Hair follicular keratinocyte (primary cell): Measurements from ENCODE around the gene PHF1. TPM values are rescaled to one million over a fixed set of nuclear protein-coding genes. Genes with fewer than 3 reads are reported as not detected.

Experiments
- total RNA-seq: library from RNA; depleted of rRNA; stranded (reverse); fragments of >200 nt; gene quantifications from 2 replicates; pipeline ENCODE4 v1.2.3, GENCODE V29; 2015

Gene PHF1
- total RNA-seq: 20.3 and 27.3 TPM in 2 replicates

DNA sequence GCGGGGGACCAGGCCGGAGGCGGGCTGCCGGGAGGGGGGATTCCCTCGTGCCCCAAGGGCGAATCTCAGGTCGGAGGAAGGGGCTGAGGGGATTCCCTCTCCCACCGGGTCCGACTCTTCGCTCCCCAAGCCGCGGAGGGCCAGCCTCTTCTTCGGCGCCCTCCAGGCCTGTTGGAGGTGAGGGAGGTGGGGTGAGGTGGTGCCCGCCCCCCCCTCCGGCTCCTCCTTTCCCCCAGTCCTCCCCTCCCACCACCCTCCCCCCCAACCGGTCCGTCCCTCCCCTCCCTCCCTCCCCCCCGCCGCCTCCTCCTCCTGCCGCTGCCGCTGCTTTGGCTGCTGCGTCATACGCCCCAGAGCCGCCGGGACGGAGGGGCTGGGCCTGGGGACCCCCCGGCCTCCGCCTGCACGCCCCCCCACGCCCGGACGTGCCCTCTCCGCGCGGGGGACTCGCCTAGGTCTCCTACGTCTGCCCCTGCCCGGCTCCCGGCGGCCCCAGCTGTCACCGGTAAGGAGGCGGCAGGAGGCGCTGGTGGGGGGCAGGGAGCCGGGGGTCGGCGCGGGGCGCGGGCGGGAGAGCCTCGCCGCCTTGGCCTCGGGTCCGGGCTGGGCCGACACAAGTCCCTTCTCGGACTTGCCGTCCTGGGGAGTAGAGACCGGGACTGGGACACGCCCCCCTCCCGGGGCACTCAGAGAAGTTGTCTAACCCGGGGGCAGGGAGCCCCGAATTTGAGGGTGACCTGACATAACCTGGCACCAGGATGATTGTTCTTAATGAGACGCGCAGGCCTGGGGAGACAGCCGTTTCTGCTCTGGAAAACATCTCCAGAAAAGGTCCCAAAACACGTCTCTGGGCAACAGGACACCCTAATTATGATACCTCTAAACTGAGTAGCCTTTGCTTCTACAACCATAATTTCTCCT is at the start of gene PHF1:
TSS of gene PHF1 (plus strand) at position 304 of the 921 bp plus-strand sequence. CDS start 1,250 bp downstream, outside the sequence.

GRCh38 chr6:33391278-33391921 is 19.4 kb upstream of the PHF1 start, which contains the start of gene KIFC1:
Gene KIFC1 (plus strand): TSS chr6:33391823. CDS start chr6:33391986, 163 bp downstream.

DNA sequence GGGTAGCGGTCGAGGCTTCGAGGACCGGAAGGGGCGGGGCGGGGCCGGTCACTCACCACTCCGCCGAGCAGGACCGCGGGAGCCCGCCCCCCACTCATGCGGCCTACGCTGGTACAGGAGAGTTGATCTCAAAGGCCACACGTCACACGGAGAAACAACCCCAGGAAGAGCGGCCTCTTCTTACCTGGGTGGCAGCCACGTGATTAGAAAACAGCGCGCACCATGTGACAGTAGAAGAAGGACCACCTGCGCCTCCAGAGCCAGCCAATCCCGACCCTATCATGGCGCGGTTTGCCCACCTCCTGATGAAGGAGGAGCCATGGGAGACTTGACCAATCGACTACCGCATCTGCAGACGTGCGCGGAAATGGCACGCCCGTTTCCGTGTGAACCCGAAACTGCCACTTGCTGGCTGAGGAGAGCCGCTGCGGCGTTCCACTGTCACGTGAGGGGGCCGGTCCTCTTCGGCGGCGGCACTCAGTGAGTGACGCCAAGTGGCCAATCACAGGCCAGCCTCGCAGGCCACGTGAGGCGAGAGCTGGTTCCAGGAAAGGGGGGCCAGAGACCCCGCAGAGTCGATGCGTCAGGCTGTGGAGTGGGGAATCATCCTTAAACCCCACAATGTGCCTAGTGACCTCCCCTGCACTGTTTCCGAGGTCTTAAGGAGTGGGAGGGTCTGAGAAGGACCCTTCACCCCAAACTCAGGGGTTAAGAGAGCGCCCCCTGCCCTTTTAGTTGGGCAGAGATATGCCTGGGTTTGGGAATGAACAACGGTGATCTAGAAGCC is 7.3 kb downstream of the PHF1 start, which contains the start of gene CUTA:
TSS of gene CUTA (minus strand) at position 205 of the 787 bp plus-strand sequence. CDS start at position 98, 107 bp downstream.

DNA sequence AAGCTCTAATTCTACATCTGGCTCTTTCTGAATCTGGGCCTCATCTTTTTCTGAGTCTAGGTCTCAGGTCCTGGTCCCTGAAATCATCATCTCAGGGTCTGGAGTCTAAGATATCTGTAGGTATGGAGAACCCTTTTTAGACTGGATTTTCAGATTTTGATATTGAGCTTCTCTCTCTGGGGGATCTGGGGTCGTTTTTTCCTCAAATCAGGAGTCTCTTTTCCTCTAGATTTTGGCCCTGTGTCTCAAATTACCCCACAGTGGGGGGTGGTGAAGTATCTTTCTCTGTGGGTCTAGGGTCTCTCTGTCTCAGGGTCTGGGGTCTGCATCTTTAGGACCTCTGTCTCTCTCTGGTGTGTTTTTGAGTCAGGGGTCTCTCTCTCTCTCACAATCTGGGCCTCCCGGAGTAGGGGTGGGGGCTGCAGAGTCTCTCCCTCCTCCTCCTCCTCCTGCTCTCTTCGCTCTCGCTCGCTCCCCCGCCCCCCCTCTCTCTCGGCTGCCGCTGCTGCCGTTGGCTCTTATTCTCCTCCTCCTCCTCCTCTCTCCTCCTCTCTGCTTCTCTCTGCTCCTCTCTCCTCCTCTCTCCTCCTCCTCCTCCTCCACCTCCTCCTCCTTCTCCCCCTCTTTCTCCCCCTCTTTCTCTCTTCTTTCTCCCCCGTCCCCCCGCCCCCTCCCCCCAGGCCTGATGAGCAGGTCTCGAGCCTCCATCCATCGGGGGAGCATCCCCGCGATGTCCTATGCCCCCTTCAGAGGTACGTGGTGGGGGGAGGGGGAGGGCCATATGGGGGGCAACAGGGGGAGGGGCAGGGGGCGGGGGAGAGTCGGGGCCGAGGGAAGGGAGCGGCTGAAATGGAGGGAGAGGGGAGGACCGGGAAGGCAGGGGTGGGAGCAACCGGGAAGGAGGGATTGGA is 9.0 kb downstream of the PHF1 start, which contains the start of gene SYNGAP1:
TSS of gene SYNGAP1 (plus strand) at position 486 of the 911 bp plus-strand sequence. CDS start at position 686, 200 bp downstream.

GRCh38 chr6:33454009-33454946 is 43.5 kb downstream of the PHF1 start, which contains the start of gene ZBTB9:
Gene ZBTB9 (plus strand): TSS chr6:33454576. CDS start chr6:33455101, 525 bp downstream.

Other genes starting within 250 kb of the PHF1 start
- gene COL11A2, start 218.5 kb upstream of the PHF1 start, total RNA-seq: 0.08 TPM in 1 of 2 replicates, not detected in the other
- gene RXRB, start 210.3 kb upstream of the PHF1 start, total RNA-seq: 13.4 and 15.6 TPM in 2 replicates
- gene SLC39A7, start 210.1 kb upstream of the PHF1 start, total RNA-seq: 77.1 and 112 TPM in 2 replicates
- gene HSD17B8, start 206.4 kb upstream of the PHF1 start, total RNA-seq: 27.4 and 46.2 TPM in 2 replicates
- gene RING1, start 202.5 kb upstream of the PHF1 start, total RNA-seq: 13.2 and 16.2 TPM in 2 replicates
- gene VPS52, start 139.1 kb upstream of the PHF1 start, total RNA-seq: 26.3 and 40.4 TPM in 2 replicates
- 4,695 and 5,841 TPM in 2 replicates for gene RPS18, start 138.9 kb upstream of the PHF1 start, total RNA-seq
- gene B3GALT4, start 133.9 kb upstream of the PHF1 start, total RNA-seq: 2.2 and 4.5 TPM in 2 replicates
- gene WDR46, start 121.8 kb upstream of the PHF1 start, total RNA-seq: 38.0 and 78.1 TPM in 2 replicates
- 51.1 and 83.6 TPM in 2 replicates for gene PFDN6, start 121.4 kb upstream of the PHF1 start, total RNA-seq
- gene RGL2, start 112.1 kb upstream of the PHF1 start, total RNA-seq: 28.7 and 49.2 TPM in 2 replicates
- gene TAPBP, start 96.9 kb upstream of the PHF1 start, total RNA-seq: 69.7 and 136 TPM in 2 replicates
- gene ZBTB22, start 93.3 kb upstream of the PHF1 start, total RNA-seq: 10.5 and 21.6 TPM in 2 replicates
- 53.9 and 55.3 TPM in 2 replicates for gene DAXX, start 88.1 kb upstream of the PHF1 start, total RNA-seq
- 14.0 and 50.8 TPM in 2 replicates for gene KIFC1, start 19.2 kb upstream of the PHF1 start, total RNA-seq
- 201 and 221 TPM in 2 replicates for gene CUTA, start 7.1 kb downstream of the PHF1 start, total RNA-seq
- gene SYNGAP1, start 9.1 kb downstream of the PHF1 start, total RNA-seq: 0.72 and 2.8 TPM in 2 replicates
- 4.4 and 6.5 TPM in 2 replicates for gene ZBTB9, start 43.6 kb downstream of the PHF1 start, total RNA-seq
- gene BAK1, start 169.3 kb downstream of the PHF1 start, total RNA-seq: 38.7 and 42.7 TPM in 2 replicates
- gene ITPR3, start 210.3 kb downstream of the PHF1 start, total RNA-seq: 74.2 and 125 TPM in 2 replicates